Endodermal cell (in vitro differentiated cells): Measurements from ENCODE around the gene CUL9. TPM values are rescaled to one million over a fixed set of nuclear protein-coding genes. Genes with fewer than 3 reads are reported as not detected.

Experiments used
- DNase-seq: peaks from one replicate; pipeline ENCODE4 v3.0.0-alpha.2; 2017
- H3K27ac ChIP-seq: 2 replicates; pipeline ENCODE4 v1.5.1; 2013; ENCODE audit warnings: mild to moderate bottlenecking, low read depth, low read length, moderate library complexity
- H3K27me3 ChIP-seq: 2 replicates; pipeline ENCODE4 v1.6.1; 2013; ENCODE audit warnings: mild to moderate bottlenecking, low read length, moderate library complexity; ENCODE audit not compliant: insufficient read depth, control insufficient read depth, poor library complexity, severe bottlenecking
- H3K36me3 ChIP-seq: 2 replicates; pipeline ENCODE4 v1.7.0; 2013; ENCODE audit warnings: mild to moderate bottlenecking, low read length, moderate library complexity; ENCODE audit not compliant: control insufficient read depth, insufficient read depth
- H3K4me1 ChIP-seq: one replicate; pipeline ENCODE4 v1.7.0; 2013; ENCODE audit warnings: low read length; ENCODE audit not compliant: control insufficient read depth, insufficient read depth
- H3K4me3 ChIP-seq: 2 replicates; pipeline ENCODE4 v1.5.1; 2013; ENCODE audit warnings: mild to moderate bottlenecking, low read length, moderate library complexity
- H3K9ac ChIP-seq: 2 replicates; pipeline ENCODE4 v1.6.1; 2013; ENCODE audit warnings: mild to moderate bottlenecking, low read length, moderate library complexity; ENCODE audit not compliant: poor library complexity, severe bottlenecking; ENCODE audit errors: extremely low read depth
- H3K9me3 ChIP-seq: 2 replicates; pipeline ENCODE4 v1.6.1; 2013; ENCODE audit warnings: mild to moderate bottlenecking, low read length, moderate library complexity; ENCODE audit not compliant: control insufficient read depth
- H3K27ac Mint-ChIP-seq: 2 replicates; pipeline ENCODE4 v1.8.0; 2020; ENCODE audit warnings: mixed read lengths
- H3K27me3 Mint-ChIP-seq: 2 replicates; pipeline ENCODE4 v1.8.0; 2021; ENCODE audit warnings: mild to moderate bottlenecking, mixed read lengths; ENCODE audit not compliant: insufficient read depth
- H3K36me3 Mint-ChIP-seq: 2 replicates; pipeline ENCODE4 v1.8.0; 2020; ENCODE audit warnings: low read depth, mixed read lengths
- H3K4me1 Mint-ChIP-seq: 2 replicates; pipeline ENCODE4 v1.8.0; 2020; ENCODE audit warnings: mixed read lengths
- H3K4me3 Mint-ChIP-seq: 2 replicates; pipeline ENCODE4 v1.8.0; 2020; ENCODE audit warnings: mild to moderate bottlenecking, moderate library complexity, mixed read lengths
- H3K9me3 Mint-ChIP-seq: 2 replicates; pipeline ENCODE4 v1.8.0; 2020; ENCODE audit warnings: mild to moderate bottlenecking, mixed read lengths
- WGBS, 2 experiments: methylation state at CpG; one replicate each; pipeline versions ENCODE4 v1.1.5 to v1.1.7; 2013; ENCODE audit warnings: missing lambda C conversion rate in 2 of 2, mixed read lengths in 1 of 2; ENCODE audit not compliant: insufficient coverage in 1 of 2, insufficient read length in 1 of 2; 5-methylcytosine and 5-hydroxymethylcytosine counted together
- total RNA-seq, 2 donors: library from RNA; stranded (reverse); fragmentation: NEBNext Ultra II Directional in 1 of 2; extraction: Animal tissue kit (Norgen Biotek cat#: 25700) in 1 of 2; gene quantifications; 2 replicates in 1 of 2; 3 replicates in 1 of 2; pipeline ENCODE4 v1.2.1, GENCODE V29; 2021
- TF ChIP-seq, protein P1 (sequence below): fragments of 200-600 bp; sonication (generic); conservative IDR thresholded peaks from 2 replicates; pipeline ENCODE4 v1.5.0; 2021; ENCODE audit warnings: antibody characterized with exemption, mild to moderate bottlenecking

CUL9 gene
- total RNA-seq, 2 donors from 2014 or later = 30.3 to 34.1 TPM

DNA sequence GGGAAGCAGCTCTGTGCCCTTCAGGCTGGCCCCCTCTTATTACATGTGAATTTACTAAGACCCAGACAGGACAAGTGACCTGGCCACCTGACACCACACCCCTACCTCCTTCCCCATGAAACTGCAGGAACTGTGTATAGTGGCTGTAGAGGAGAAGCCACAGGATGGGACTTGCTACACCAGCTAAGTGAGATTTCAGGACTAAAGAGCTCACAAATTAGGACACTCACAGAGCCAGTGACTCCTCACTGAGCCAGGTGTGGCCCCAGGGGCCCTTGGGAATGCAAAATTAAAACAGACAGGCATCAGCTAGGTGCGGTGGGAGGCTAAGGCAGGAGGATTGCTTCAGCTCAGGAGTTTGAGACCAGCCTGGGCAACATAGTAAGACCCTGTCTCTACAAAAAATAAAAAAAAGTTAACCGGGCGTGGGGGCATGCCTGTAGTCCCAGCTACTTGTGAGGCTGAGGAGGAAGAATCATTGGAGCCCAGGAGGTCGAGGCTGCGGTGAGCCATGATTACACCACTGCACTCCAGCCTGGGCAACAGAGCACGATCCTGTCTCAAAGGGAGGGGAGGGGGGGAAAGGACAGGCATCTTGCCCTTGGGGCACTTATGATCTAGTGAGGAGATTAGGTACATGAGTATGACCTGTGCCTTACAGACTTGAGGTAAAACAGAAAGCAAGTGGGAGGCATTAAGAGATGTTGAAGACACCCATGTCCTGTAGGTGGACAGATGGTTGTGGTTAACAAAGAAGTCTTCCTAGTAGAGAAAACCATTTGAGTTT is 34.1 kb upstream of the CUL9 start:
- Histone ChIP-seq H3K9ac (no peak overlapping the region), H3K4me1 (no peaks in the 10 kb centered on the region), H3K27me3 (no peaks in the 10 kb centered on the region), H3K27ac (no peak overlapping the region), H3K36me3 (peaks cover 58% of the 10 kb centered on the region), H3K4me3 (no peak overlapping the region), H3K9me3 (no peaks in the 10 kb centered on the region)
- Mint-ChIP-seq H3K27me3 (no peaks in the 10 kb centered on the region), H3K9me3 (no peaks in the 10 kb centered on the region), H3K27ac (peak overlapping the region; percentile 35), H3K36me3 (peaks cover 44% of the 10 kb centered on the region), H3K4me1 (peaks cover 5% of the 10 kb centered on the region), H3K4me3 (no peak overlapping the region)
- TF ChIP-seq, protein P1, sequence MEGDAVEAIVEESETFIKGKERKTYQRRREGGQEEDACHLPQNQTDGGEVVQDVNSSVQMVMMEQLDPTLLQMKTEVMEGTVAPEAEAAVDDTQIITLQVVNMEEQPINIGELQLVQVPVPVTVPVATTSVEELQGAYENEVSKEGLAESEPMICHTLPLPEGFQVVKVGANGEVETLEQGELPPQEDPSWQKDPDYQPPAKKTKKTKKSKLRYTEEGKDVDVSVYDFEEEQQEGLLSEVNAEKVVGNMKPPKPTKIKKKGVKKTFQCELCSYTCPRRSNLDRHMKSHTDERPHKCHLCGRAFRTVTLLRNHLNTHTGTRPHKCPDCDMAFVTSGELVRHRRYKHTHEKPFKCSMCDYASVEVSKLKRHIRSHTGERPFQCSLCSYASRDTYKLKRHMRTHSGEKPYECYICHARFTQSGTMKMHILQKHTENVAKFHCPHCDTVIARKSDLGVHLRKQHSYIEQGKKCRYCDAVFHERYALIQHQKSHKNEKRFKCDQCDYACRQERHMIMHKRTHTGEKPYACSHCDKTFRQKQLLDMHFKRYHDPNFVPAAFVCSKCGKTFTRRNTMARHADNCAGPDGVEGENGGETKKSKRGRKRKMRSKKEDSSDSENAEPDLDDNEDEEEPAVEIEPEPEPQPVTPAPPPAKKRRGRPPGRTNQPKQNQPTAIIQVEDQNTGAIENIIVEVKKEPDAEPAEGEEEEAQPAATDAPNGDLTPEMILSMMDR = no peak
- DNase-seq = no peak
- 92 to 95% methylated on average over 6 of the region's 6 CpGs for WGBS, 2 experiments

DNA sequence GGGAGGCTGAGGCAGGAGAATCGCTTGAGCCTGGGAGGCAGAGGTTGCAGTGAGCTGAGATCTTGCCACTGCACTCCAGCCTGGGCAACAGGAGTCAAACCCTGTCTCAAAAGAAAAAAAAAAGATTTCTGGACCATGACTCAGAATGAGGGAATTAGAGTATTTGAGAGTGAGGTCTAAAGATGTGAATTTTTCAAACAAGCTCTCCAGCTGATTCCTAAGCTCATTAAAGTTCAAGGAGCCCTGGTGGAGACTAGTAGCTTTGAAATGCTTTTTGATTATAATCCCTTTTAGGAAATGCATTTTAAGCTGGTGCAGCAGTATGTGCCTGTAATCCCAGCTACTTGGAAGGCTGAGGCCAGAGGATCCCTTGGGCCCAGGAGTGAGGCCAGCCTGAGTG is 32.7 kb upstream of the CUL9 start:
- Histone ChIP-seq H3K27me3 (no peaks in the 10 kb centered on the region), H3K4me3 (no peak overlapping the region), H3K9ac (no peak overlapping the region), H3K9me3 (no peaks in the 10 kb centered on the region), H3K36me3 (peaks cover 52% of the 10 kb centered on the region), H3K4me1 (no peaks in the 10 kb centered on the region), H3K27ac (no peak overlapping the region)
- Mint-ChIP-seq H3K27ac (no peak overlapping the region), H3K27me3 (no peaks in the 10 kb centered on the region), H3K9me3 (no peaks in the 10 kb centered on the region), H3K4me1 (no peaks in the 10 kb centered on the region), H3K36me3 (peaks cover 43% of the 10 kb centered on the region), H3K4me3 (no peak overlapping the region)
- TF ChIP-seq, protein P1 = no peak
- no peak for DNase-seq
- 90 to 97% methylated on average over 1 of the region's 1 CpG for WGBS, 2 experiments

DNA sequence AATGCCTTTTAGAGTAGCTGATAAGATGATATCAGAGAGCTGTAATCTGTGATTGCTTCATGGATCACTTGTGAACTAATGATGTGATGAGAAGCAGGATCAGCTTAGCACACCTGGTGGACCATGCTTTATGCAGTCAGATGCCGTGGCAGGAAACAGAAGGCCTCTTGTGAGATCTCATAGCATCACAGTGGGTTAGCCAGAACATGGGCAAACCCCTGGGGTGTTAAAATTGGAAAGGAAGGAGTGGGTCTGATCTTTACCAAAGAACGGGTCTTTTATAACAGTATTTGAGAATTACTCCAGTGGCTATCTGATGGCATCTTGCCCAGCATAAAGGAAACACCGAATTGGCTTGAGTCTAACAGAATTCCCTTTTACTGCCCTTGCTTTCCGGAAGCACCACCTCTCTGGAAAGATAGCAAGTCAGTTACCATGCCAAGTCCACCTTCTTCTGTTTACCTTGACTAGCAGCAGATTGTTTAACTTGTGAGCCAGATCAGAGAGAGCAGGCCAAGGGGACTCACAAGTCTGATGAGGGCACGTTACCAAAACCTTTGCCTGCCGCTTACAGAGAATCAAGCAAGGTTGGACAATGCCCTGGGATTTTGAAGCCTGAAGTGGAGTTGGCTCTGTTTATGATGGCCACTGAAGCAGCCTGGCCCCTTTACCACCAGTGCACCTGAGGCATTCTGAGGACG is 31.8 kb upstream of the CUL9 start:
- H3K4me3 ChIP-seq = no peak overlapping the region
- Mint-ChIP-seq H3K36me3 (peaks cover 34% of the 10 kb centered on the region), H3K27me3 (no peaks in the 10 kb centered on the region), H3K4me1 (no peaks in the 10 kb centered on the region), H3K27ac (peak overlapping the region; percentile 33), H3K9me3 (no peaks in the 10 kb centered on the region), H3K4me3 (no peak overlapping the region)
- DNase-seq = no peak
- no peaks in the 10 kb centered on the region for H3K9me3 ChIP-seq
- H3K27me3 ChIP-seq = no peaks in the 10 kb centered on the region
- no peak overlapping the region for H3K9ac ChIP-seq
- TF ChIP-seq, protein P1 = no peak
- H3K36me3 ChIP-seq = peaks cover 52% of the 10 kb centered on the region
- 96 to 97% methylated on average over 5 to 7 of the region's 7 CpGs for WGBS, 2 experiments
- no peaks in the 10 kb centered on the region for H3K4me1 ChIP-seq
- H3K27ac ChIP-seq = no peak overlapping the region
